Measurements from ENCODE around the gene CTCFL. TPM values are rescaled to one million over a fixed set of nuclear protein-coding genes. Genes with fewer than 3 reads are reported as not detected.

Gene CTCFL
- total and polyA plus RNA-seq, 2 of the 8 experiments (the other 6 are each of a cell fraction or from before 2014, with no cell fraction given): 0.30 to 0.80 TPM

GRCh38 chr20:57559658-57560553, 35.0 kb upstream of the CTCFL start:
- FAIRE-seq: no peak
- Histone ChIP-seq H4K91ac (replicated peaks; ENCODE audit: insufficient read length, low read length) (no peak overlapping the region), H2BK5ac (ENCODE audit: low read depth, low read length) (no peak overlapping the region), H2AK5ac (ENCODE audit: low read depth, low read length) (no peak overlapping the region), H3K4ac (replicated peaks; ENCODE audit: insufficient read length, low read depth, low read length) (no peak overlapping the region), H3K27me3 (replicated peaks in 1 of 4; ENCODE audit: control insufficient read depth in 3 of 4, extremely low read depth in 1 of 4, insufficient read depth in 3 of 4, low read length in 3 of 4) (no peaks in the 10 kb centered on the region), H3K23ac (ENCODE audit: insufficient read length) (no peak overlapping the region), H4K8ac (ENCODE audit: extremely low read depth, insufficient read depth, low read length) (no peak overlapping the region), H3K56ac (replicated peaks; ENCODE audit: insufficient read length, low read depth, low read length) (no peak overlapping the region), H3K18ac (ENCODE audit: extremely low read depth, low read length) (no peak overlapping the region), H3K4me2 (ENCODE audit: insufficient read depth in 1 of 2, low read depth in 2 of 2, low read length in 2 of 2) (no peak overlapping the region), H3K14ac (ENCODE audit: insufficient read length) (no peak overlapping the region), H3K9ac (replicated peaks in 1 of 4; ENCODE audit: extremely low read depth in 1 of 4, low read depth in 3 of 4, low read length in 3 of 4) (no peak overlapping the region), H2BK20ac (ENCODE audit: low read length) (no peak overlapping the region), H3K9me3 (ENCODE audit: insufficient read depth in 2 of 2, low read depth in 1 of 2, low read length in 1 of 2) (no peaks in the 10 kb centered on the region), H3K23me2 (ENCODE audit: low read depth, low read length) (no peaks in the 10 kb centered on the region), H3K27ac (ENCODE audit: low read depth, low read length) (no peak overlapping the region), H3K79me2 (ENCODE audit: control insufficient read depth in 1 of 2, insufficient read depth in 2 of 2, low read length in 2 of 2) (no peaks in the 10 kb centered on the region), H3K4me3 (ENCODE audit: extremely low read depth in 1 of 4, insufficient read depth in 2 of 4, low read depth in 3 of 4, low read length in 4 of 4) (no peak overlapping the region), H4K20me1 (replicated peaks in 1 of 2; ENCODE audit: control insufficient read depth in 1 of 2, insufficient read depth in 2 of 2, low read length in 2 of 2) (no peaks in the 10 kb centered on the region), H3K36me3 (ENCODE audit: control insufficient read depth in 2 of 4, insufficient read depth in 4 of 4, low read length in 3 of 4) (no peaks in the 10 kb centered on the region), H3K4me1 (replicated peaks in 1 of 4; ENCODE audit: control insufficient read depth in 3 of 4, insufficient read depth in 4 of 4, low read length in 3 of 4) (no peaks in the 10 kb centered on the region), H2BK12ac (ENCODE audit: low read depth, low read length) (no peak overlapping the region), H2BK120ac (replicated peaks; ENCODE audit: low read depth, low read length) (no peak overlapping the region), H2AFZ (ENCODE audit: low read length) (no peak overlapping the region), H4K5ac (ENCODE audit: insufficient read length, low read depth, low read length) (no peak overlapping the region), H2BK15ac (ENCODE audit: low read length) (no peak overlapping the region), H3K79me1 (ENCODE audit: low read depth, low read length) (no peaks in the 10 kb centered on the region)
- DNase-seq (ENCODE audit: low read depth in 1 of 2, low spot score in 2 of 2): no peak
- ChIA-PET CTCF (ENCODE audit: partially characterized antibody) (interaction anchor here (0.6 to 6.3 kb wide), 5 partner anchors 10 to 31 kb away, joined by 3 to 46 read pairs (median 5); no protein-coding TSS in a partner anchor), POLR2A (ENCODE audit: partially characterized antibody) (no interaction called here)
- WGBS, 2 experiments (ENCODE audit: extremely low coverage in 1 of 2, insufficient coverage in 1 of 2, insufficient read length in 1 of 2, insufficient replicate concordance in 2 of 2, low coverage in 1 of 2, low lambda C conversion rate in 2 of 2, missing lambda C conversion rate in 1 of 2): 92% methylated on average over 8 of the region's 8 CpGs; no CpG with 5 or more reads in 1 of the 2 experiments
- TF ChIP-seq CTBP2 (IDR thresholded peaks at IDR 0.05; ENCODE audit: borderline replicate concordance, insufficient read depth, insufficient read length, low read length): no peak
- TF ChIP-seq BRCA1 (IDR thresholded peaks at IDR 0.05; ENCODE audit: low read depth, low read length): no peak
- TF ChIP-seq HDAC6 (IDR thresholded peaks at IDR 0.05; ENCODE audit: low read depth, low read length): no peak
- TF ChIP-seq SIN3A (conservative IDR thresholded peaks at IDR 0.05 in 1 of 2, IDR thresholded peaks at IDR 0.05 in 1 of 2; ENCODE audit: low read depth in 1 of 2, low read length in 2 of 2): no peak
- TF ChIP-seq HDAC2 (IDR thresholded peaks at IDR 0.05; ENCODE audit: borderline replicate concordance in 1 of 2, low read depth in 2 of 2, low read length in 2 of 2): no peak
- TF ChIP-seq BCL11A (IDR thresholded peaks at IDR 0.05; ENCODE audit: low read depth in 2 of 2, low read length in 2 of 2): no peak
- TF ChIP-seq NANOG (IDR thresholded peaks at IDR 0.05; ENCODE audit: insufficient read depth, low read depth, low read length, poor library complexity, severe bottlenecking): no peak
- no peak for TF ChIP-seq SIX5 (IDR thresholded peaks at IDR 0.05; ENCODE audit: low read depth, low read length)
- TF ChIP-seq TBP (IDR thresholded peaks at IDR 0.05; ENCODE audit: low read depth, low read length): no peak
- no peak for TF ChIP-seq CHD2 (IDR thresholded peaks at IDR 0.05; ENCODE audit: low read length)
- no peak for TF ChIP-seq BACH1 (IDR thresholded peaks at IDR 0.05; ENCODE audit: low read length)
- no peak for TF ChIP-seq POU5F1 (IDR thresholded peaks at IDR 0.05; ENCODE audit: low read depth, low read length)
- no peak for TF ChIP-seq ASH2L (IDR thresholded peaks at IDR 0.05; ENCODE audit: low read length)

Measured in H1 (cell line).